Measurements from ENCODE around the gene SLC12A9.
"Not testable (repeated sequence)": the region's sequence is repeated elsewhere in the genome, so short reads cannot be mapped to it uniquely, and the experiment has no call there.

SLC12A9 gene

DNA sequence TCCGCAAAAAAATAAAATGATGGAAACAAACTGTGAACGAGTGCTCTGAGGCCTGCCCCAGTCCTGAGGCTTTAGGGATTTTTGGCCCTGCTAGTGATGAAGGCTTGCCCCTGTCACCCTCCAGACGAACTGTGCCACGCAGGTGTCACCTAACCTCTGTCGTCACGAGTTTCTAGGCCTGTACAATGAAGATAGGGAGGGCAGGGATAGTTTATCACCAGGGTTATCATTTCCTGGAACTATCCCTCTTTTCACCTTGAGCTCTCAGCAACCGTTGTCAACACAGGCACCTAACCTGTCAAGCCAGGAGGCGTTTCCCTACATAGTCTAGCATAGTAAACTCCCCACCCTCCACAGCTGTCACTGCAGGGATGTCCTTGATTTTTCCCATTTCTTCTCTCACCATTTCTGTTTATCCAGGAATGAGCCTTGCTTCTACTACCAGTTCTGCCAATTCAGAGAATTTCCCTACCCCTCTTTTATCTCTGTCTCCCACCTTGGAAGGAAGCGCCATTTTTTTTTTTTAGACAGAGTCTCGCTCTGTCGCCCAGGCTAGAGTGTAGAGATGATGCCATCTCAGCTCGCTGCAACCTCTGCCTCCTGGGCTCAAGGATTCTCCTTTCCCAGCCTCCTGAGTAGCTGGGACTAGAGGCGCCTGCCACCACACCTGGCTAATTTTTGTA is 45.4 kb downstream of the SLC12A9 start:
- no peak for DNase-seq (ENCODE audit: low spot score)

DNA sequence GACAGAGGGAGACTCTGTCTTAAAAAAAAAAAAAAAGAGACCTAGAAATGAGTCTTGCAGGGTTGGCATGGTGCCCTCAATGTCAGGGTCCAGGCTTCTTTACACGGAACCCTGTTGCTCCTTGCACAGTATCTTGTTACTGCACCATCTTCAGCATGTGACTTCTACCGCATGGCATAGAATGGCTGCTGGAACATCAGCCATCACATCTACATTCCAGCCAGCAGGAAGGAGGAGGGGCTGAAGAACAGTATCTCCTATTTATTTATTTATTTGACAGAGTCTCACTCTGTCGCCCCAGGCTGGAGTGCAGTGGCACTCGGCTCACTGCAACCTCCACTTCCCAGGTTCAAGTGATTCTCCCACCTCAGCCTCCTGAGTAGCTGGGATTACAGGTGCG is 46.9 kb downstream of the SLC12A9 start:
- no peak for DNase-seq (ENCODE audit: low spot score)

DNA sequence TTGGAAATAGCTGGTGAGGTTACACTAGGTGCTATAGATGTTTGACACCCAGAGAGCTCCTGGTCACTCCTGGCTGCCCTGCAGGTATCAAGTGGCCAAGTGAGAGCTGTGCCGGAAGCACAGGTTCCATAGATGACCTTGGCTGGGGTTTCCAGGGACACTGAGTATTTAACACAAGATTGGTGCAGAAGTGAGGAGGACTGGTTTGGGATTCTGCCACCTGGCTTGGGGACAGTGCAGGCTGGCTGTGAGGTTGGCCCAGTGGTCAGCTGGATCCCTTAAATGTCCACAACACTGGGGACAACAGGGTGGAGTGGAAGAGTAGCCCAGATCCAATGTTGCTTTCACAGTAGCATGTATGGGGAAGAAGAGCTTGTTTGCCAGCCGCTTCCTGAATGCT is 48.5 kb downstream of the SLC12A9 start:
- no peak for DNase-seq (ENCODE audit: low spot score)

DNA sequence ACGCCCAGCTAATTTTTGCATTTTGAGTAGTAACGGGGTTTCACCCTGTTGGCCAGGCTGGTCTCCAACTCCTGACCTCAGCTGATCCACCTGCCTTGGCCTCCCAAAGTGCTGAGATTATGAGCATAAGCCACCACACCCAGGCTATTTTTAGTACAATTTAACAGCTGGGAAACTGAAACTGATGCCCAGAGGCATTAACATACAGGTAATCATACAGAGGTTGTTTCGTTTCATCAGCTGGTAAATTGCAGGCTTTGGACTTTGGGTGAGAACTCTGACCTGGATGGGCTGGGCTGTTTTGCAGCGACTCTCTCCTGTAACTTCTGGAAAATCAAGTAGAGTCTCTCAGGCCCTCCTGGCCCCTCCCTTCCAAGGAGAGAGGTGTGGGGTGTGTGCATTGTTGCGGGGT is 49.4 kb downstream of the SLC12A9 start:
- no peak for DNase-seq (ENCODE audit: low spot score)

DNA sequence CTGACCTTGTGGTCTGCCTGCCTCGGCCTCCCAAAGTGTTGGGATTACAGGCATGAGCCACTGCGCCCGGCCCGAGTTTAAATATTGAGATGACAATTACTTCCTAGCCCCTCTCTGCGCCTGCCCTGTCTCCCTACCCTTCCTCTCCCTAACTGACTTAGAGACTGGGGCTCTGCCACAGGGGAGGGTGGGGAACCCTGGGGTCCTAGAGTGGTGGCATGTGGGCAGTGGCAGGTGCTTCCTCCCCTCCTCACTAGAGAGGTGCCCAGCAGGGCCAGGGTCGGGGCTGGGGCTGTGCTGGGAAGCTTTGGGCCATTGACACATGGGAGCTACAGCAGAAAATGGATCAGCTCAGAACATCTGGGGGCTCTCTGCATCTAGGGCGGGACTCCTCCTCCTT is 50.1 kb downstream of the SLC12A9 start:
- DNase-seq (ENCODE audit: low spot score): no peak

DNA sequence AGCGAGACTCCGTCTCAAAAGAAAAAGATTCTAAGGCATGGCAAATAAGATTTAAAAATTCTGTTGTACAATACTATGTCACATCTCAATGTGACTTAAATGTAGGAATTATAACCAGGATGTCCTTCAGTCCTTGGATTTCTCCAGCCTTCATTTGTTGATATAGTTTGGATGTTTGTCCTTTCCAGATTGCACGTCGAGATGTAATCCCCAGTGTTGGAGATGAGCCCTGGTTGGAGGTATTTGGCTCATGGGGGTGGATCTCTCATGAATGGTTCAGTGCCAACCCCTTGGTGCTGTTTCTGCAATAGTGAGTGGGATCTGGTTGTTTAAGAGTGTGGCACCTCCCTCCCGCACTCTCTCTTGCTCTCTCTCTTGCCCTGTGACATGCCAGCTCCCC is 56.0 kb downstream of the SLC12A9 start:
- DNase-seq (ENCODE audit: low spot score): no peak

DNA sequence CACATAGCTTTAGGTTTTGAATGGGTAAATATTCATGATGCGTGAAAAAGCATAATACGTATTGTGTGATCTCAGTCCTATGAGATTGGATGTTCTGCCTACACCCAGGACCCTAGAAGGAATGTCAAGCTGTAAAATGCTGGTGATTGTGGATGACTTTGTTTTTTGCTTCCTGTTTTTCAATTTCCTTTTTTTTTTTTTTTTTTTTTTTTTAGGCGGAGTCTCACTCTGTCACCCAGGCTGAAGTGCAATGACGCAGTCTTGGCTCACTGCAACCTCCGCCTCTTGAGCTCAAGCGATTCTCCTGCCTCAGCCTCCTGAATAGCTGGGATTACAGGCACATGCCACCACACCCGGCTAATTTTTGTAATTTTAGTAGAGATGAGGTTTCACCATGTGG is 57.9 kb downstream of the SLC12A9 start:
- not testable (repeated sequence) for DNase-seq (ENCODE audit: low spot score)

DNA sequence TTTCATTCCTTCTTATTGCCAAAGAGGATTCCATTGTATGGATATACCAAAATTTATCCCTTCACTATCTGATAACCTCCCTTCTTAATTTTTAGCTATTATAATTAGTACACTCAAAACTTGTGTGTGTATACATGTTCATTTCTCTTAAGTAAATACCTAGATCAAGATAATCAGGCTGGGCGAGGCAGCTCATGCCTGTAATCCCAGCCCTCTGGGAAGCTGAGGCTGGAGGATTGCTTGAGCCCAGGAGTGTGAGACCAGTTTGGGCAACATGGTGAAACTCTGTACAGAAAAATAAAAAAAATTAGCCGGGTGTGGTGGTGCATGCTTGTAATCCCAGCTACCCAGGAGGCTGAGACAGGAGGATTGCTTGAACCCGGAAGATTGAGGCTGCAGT is 59.0 kb downstream of the SLC12A9 start:
- no peak for DNase-seq (ENCODE audit: low spot score)

DNA sequence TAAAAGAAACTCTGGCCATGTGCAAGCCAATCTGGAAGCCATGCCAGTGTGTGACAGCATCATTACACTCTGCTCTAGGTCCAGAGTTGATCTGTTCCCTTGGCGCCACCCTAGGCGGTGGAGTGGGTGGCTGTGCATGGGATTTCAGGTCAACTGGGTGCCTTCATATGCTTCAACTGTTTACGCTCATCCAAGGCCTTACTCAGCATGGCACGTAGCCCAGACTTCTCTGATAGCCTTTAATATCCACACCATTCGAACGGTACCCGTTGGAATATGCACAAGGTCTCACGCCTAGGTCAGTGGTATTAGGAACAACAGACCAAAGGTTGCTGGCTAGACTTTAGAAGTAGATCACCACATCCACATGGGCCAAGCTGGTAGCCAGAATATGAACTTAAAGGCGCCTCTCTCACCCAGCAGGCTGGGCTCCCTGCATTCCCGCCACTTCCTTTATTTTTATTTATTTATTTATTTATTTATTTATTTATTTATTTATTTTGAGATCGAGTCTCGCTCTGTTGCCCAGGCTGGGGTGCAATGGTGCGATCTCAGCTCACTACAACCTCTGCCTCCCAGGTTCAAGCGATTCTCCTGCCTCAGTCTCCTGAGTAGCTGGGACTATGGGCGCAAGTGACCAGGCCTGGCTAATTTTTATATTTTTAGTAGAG is 61.8 kb downstream of the SLC12A9 start:
- DNase-seq (ENCODE audit: low spot score): no peak

DNA sequence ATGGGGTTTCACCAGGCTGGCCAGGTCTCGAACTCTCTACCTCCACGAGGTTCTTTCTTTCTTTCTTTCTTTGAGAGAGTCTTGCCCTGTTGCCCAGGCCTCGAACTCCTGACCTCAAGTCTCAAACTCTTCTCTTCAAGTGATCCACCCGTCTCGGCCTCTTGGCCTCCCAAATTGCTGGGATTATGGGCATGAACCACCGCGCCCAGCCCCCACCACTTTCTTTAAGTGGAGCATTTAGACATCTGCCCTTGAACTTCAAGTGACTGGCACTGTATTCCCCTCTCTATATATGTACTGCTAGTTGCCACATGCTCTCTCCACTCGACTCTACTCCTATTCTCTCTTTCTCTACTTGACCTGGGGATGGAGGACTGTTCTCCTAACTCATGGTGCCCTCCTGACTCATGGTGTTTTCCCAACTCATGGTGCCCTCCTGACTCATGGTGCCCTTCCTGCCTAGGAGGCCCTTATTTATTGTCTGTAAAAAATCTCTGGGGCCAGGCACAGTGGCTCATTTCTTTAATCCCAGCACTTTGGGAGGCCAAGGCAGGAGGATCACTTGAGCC is 62.5 kb downstream of the SLC12A9 start:
- DNase-seq (ENCODE audit: low spot score): no peak
